LNCaP clone FGC (cell line): ENCODE data around the gene KLRK1.
A peak's percentile ranks its signal among the peaks of the same experiment; 100 is the strongest.
"Not testable (repeated sequence)": the region's sequence is repeated elsewhere in the genome, so short reads cannot be mapped to it uniquely, and the experiment has no call there.

Experiments used
- DNase-seq: peaks from one replicate; pipeline ENCODE4 v3.0.0-alpha.2; 2011; ENCODE audit warnings: low read depth
- H3K4me3 ChIP-seq: 2 replicates; pipeline ENCODE4 v1.5.1; 2011; ENCODE audit warnings: mild to moderate bottlenecking, low read depth, low read length, control low read depth
- TF ChIP-seq, protein P1 (sequence below): IDR thresholded peaks from 2 replicates; pipeline ENCODE4 v1.5.1; 2012; ENCODE audit warnings: mild to moderate bottlenecking; ENCODE audit not compliant: control insufficient read depth, insufficient read depth; ENCODE audit errors: extremely low read depth

Gene KLRK1

DNA sequence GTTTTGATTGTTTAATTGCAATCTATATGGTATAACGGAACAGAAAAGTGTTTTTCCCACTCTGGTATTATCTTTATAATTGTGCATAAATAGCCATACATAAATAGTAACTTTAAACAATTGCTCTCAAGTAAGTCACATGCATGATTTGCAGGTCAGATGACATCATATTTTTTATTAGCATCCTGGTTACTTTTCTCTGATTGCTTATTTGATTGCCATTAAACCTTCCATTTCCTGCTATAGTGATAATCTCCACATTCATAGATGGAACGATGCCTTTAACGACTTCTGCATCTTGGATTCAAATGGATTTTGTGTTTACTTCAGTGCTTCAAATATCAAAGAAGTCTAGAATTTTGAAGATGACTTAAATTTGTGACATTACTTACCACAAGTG is 3.5 kb upstream of the KLRK1 start:
- no peak overlapping the region for H3K4me3 ChIP-seq
- TF ChIP-seq, protein P1, sequence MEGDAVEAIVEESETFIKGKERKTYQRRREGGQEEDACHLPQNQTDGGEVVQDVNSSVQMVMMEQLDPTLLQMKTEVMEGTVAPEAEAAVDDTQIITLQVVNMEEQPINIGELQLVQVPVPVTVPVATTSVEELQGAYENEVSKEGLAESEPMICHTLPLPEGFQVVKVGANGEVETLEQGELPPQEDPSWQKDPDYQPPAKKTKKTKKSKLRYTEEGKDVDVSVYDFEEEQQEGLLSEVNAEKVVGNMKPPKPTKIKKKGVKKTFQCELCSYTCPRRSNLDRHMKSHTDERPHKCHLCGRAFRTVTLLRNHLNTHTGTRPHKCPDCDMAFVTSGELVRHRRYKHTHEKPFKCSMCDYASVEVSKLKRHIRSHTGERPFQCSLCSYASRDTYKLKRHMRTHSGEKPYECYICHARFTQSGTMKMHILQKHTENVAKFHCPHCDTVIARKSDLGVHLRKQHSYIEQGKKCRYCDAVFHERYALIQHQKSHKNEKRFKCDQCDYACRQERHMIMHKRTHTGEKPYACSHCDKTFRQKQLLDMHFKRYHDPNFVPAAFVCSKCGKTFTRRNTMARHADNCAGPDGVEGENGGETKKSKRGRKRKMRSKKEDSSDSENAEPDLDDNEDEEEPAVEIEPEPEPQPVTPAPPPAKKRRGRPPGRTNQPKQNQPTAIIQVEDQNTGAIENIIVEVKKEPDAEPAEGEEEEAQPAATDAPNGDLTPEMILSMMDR, result no peak
- DNase-seq, result no peak

DNA sequence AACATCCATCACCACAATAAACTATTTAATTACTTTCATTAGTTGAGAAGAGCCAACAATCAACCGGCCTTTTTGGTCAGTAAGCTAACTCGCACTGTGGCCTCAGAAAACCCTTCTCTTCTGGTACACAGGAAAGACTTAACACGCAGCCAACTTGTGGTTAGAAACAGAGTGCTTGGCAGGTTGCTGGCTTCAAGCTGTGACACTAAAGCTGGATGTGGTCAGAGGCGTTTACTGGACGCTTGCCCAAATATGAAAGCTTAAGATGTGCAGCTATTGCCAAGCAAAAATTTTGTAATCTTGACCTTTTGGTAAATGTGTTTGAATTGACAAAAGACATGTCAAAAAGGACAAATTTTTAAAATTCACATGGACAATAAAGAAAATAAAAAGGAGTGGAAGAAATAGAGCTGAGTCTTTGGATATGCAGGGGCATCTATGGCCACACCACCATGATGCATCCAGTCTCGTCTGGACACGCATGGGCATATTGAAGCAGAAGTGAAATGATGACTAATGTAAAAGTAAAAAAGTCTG is 2.6 kb upstream of the KLRK1 start:
- DNase-seq, result peak; percentile 96
- TF ChIP-seq, protein P1, result no peak

GRCh38 chr12:10390991-10391390 is 1.1 kb upstream of the KLRK1 start:
- not testable (repeated sequence) for H3K4me3 ChIP-seq, DNase-seq

More for the DNA sequence above, 2.6 kb upstream of the KLRK1 start:
- no peak overlapping the region for H3K4me3 ChIP-seq

GRCh38 chr12:10388624-10389413 is 1.0 kb downstream of the KLRK1 start:
- TF ChIP-seq, protein P1, result no peak
- DNase-seq, result no peak
- H3K4me3 ChIP-seq, result no peak overlapping the region

DNA sequence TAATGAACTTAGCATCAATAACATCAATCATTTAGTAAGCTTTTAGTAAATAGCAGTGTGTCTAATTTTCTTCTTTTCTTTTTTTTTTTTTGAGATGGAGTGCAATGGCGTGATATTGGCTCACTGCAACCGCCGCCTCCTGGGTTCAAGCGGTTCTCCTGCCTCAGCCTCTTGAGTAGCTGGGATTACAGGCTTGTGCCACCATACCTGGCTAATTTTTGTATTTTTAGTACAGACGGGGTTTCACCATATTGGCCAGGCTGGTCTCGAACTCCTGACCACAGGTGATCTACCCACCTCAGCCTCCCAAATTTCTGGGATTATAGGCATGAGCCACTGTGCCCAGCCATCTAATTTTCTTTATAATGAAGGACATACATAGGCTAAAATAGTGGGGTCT is 2.3 kb downstream of the KLRK1 start:
- not testable (repeated sequence) for DNase-seq, H3K4me3 ChIP-seq

- H3K4me3 ChIP-seq, result no peak overlapping the region
- TF ChIP-seq, protein P1, result no peak
- DNase-seq, result no peak
These were observed 3.0 kb downstream of the KLRK1 start for GRCh38 chr12:10386857-10387256.

- TF ChIP-seq, protein P1, result no peak
- DNase-seq, result no peak
- H3K4me3 ChIP-seq, result no peak overlapping the region
These were observed 4.7 kb downstream of the KLRK1 start for GRCh38 chr12:10385166-10385613.

DNA sequence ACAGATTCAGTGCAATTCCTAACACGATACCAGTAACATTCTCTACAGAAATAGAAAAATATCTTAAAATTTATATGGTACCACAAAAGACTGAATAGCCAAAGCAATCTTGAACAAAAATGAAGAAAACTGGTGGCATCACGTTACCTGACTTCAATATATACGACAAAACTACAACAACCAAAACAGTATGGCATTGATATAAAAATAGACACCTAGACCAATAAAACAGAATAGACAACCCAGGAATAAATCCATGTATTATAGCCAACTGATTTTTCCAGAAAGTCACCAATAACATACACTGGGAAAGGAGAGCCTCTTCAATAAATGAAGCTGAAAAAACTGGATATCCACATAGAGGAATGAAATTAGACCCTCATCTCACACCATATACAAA is 5.7 kb downstream of the KLRK1 start:
- DNase-seq, result no peak
- TF ChIP-seq, protein P1, result no peak
- no peak overlapping the region for H3K4me3 ChIP-seq
